Nephron (organoid): ENCODE data around the gene DUSP21.
"Not testable (repeated sequence)": the region's sequence is repeated elsewhere in the genome, so short reads cannot be mapped to it uniquely, and the experiment has no call there.

ENCODE experiments used
- H3K27ac Mint-ChIP-seq, 3 experiments: 2 replicates each; pipeline ENCODE4 v1.8.0; 2020; ENCODE audit warnings: mixed read lengths in 3 of 3, mild to moderate bottlenecking in 2 of 3, moderate library complexity in 1 of 3
- H3K27me3 Mint-ChIP-seq: 2 replicates; pipeline ENCODE4 v1.8.0; 2021; ENCODE audit warnings: low read depth, mild to moderate bottlenecking, moderate library complexity, mixed read lengths
- H3K36me3 Mint-ChIP-seq: 2 replicates; pipeline ENCODE4 v1.8.0; 2020; ENCODE audit warnings: low read depth, mixed read lengths
- H3K4me1 Mint-ChIP-seq: 2 replicates; pipeline ENCODE4 v1.8.0; 2020; ENCODE audit warnings: mixed read lengths
- H3K4me3 Mint-ChIP-seq, 3 experiments: 2 replicates each; pipeline ENCODE4 v1.8.0; 2020; ENCODE audit warnings: mild to moderate bottlenecking in 3 of 3, mixed read lengths in 3 of 3, moderate library complexity in 2 of 3
- H3K9me3 Mint-ChIP-seq: 2 replicates; pipeline ENCODE4 v1.8.0; 2020; ENCODE audit warnings: mixed read lengths
- CTCF ChIP-seq, 3 experiments: fragments of 200-600 bp; sonication (generic); IDR thresholded peaks; one replicate each; pipeline ENCODE4 v1.5.0; 2021; ENCODE audit warnings: antibody characterized with exemption in 3 of 3; ENCODE audit not compliant: unreplicated experiment in 3 of 3

Gene DUSP21

GRCh38 chrX:44844204-44844603 is 383 bp downstream of the DUSP21 start:
- TF ChIP-seq CTCF (IDR thresholded peaks at IDR 0.05; ENCODE audit: unreplicated experiment in 3 of 3): no peak
- H3K4me1 Mint-ChIP-seq: no peaks in the 10 kb centered on the region
- H3K27ac Mint-ChIP-seq: no peak overlapping the region
- no peaks in the 10 kb centered on the region for H3K36me3 Mint-ChIP-seq
- H3K27me3 Mint-ChIP-seq: no peaks in the 10 kb centered on the region
- no peak overlapping the region for H3K4me3 Mint-ChIP-seq
- peaks cover 12% of the 10 kb centered on the region for H3K9me3 Mint-ChIP-seq

GRCh38 chrX:44850891-44851290 is 7.1 kb downstream of the DUSP21 start:
- not testable (repeated sequence) for H3K27ac Mint-ChIP-seq, H3K36me3 Mint-ChIP-seq, H3K9me3 Mint-ChIP-seq, H3K4me3 Mint-ChIP-seq, H3K27me3 Mint-ChIP-seq, H3K4me1 Mint-ChIP-seq

GRCh38 chrX:44871114-44871645 is 27.4 kb downstream of the DUSP21 start:
- H3K36me3 Mint-ChIP-seq: no peaks in the 10 kb centered on the region
- H3K4me3 Mint-ChIP-seq: peak overlapping the region; percentile 77 to 81 (median 80)
- no peaks in the 10 kb centered on the region for H3K27me3 Mint-ChIP-seq
- no peak for TF ChIP-seq CTCF (IDR thresholded peaks at IDR 0.05; ENCODE audit: unreplicated experiment in 3 of 3)
- peaks cover 13% of the 10 kb centered on the region for H3K9me3 Mint-ChIP-seq
- peak overlapping the region; percentile 77 to 95 (median 86) for H3K27ac Mint-ChIP-seq
- H3K4me1 Mint-ChIP-seq: peaks cover 12% of the 10 kb centered on the region

- H3K4me1 Mint-ChIP-seq: peaks cover 12% of the 10 kb centered on the region
- H3K9me3 Mint-ChIP-seq: peaks cover 10% of the 10 kb centered on the region
- peak overlapping the region; percentile 93 to 96 (median 94) for H3K4me3 Mint-ChIP-seq
- TF ChIP-seq CTCF (IDR thresholded peaks at IDR 0.05; ENCODE audit: unreplicated experiment in 3 of 3): no peak
- no peaks in the 10 kb centered on the region for H3K27me3 Mint-ChIP-seq
- H3K36me3 Mint-ChIP-seq: no peaks in the 10 kb centered on the region
- H3K27ac Mint-ChIP-seq: peak overlapping the region; percentile 77 to 98 (median 97)
Measured at GRCh38 chrX:44871931-44872820, 28.4 kb downstream of the DUSP21 start.

- Mint-ChIP-seq H3K4me1 (peaks cover 12% of the 10 kb centered on the region), H3K27ac (peak within 1 kb of the TSS; percentile 88 to 98 (median 97)), H3K9me3 (peaks cover 7% of the 10 kb centered on the region), H3K4me3 (peak within 1 kb of the TSS; percentile 94 to 99 (median 96)), H3K27me3 (no peaks in the 10 kb centered on the region), H3K36me3 (no peaks in the 10 kb centered on the region)
- TF ChIP-seq CTCF (IDR thresholded peaks at IDR 0.05; ENCODE audit: unreplicated experiment in 3 of 3): no peak
Measured at GRCh38 chrX:44872821-44873414, 29.1 kb downstream of the DUSP21 start, which contains the start of gene KDM6A. KDM6A (plus strand) TSS chrX:44873188; CDS start chrX:44873552, 364 bp downstream.
